H9 (cell line): ENCODE results near the gene OR8H1. TPM values are rescaled to one million over a fixed set of nuclear protein-coding genes. Genes with fewer than 3 reads are reported as not detected.

Source experiments
- DNase-seq: peaks from one replicate; pipeline ENCODE4 v3.0.0-alpha.2; 2017
- H2AFZ ChIP-seq: one replicate; pipeline ENCODE4 v1.6.1; 2013; ENCODE audit warnings: mild to moderate bottlenecking, low read length, control low read depth, moderate library complexity
- H2AK5ac ChIP-seq: 2 replicates; pipeline ENCODE4 v1.6.1; 2013; ENCODE audit warnings: low read length, control low read depth, mixed read lengths; ENCODE audit not compliant: insufficient read length
- H2BK120ac ChIP-seq: one replicate; pipeline ENCODE4 v1.6.1; 2013; ENCODE audit warnings: low read depth, mild to moderate bottlenecking, low read length, control low read depth, inconsistent platforms; ENCODE audit not compliant: poor library complexity, severe bottlenecking
- H2BK12ac ChIP-seq: 2 replicates; pipeline ENCODE4 v1.6.1; 2013; ENCODE audit warnings: low read length, control low read depth, mixed read lengths, low read depth; ENCODE audit not compliant: insufficient read length
- H2BK15ac ChIP-seq: 2 replicates; pipeline ENCODE4 v1.6.1; 2013; ENCODE audit warnings: low read depth, low read length, control low read depth
- H2BK20ac ChIP-seq: one replicate; pipeline ENCODE4 v1.6.1; 2013; ENCODE audit warnings: low read depth, mild to moderate bottlenecking, low read length, control low read depth, inconsistent platforms; ENCODE audit not compliant: poor library complexity, severe bottlenecking
- H2BK5ac ChIP-seq: 2 replicates; pipeline ENCODE4 v1.6.1; 2013; ENCODE audit warnings: low read length, control low read depth, mixed read lengths; ENCODE audit not compliant: insufficient read length
- H3K14ac ChIP-seq: 2 replicates; pipeline ENCODE4 v1.6.1; 2013; ENCODE audit warnings: low read length, control low read depth; ENCODE audit not compliant: insufficient read depth
- H3K18ac ChIP-seq: 2 replicates; pipeline ENCODE4 v1.6.1; 2013; ENCODE audit warnings: low read depth, mild to moderate bottlenecking, mixed read lengths, low read length, control low read depth; ENCODE audit not compliant: insufficient read length
- H3K23ac ChIP-seq: 2 replicates; pipeline ENCODE4 v1.6.1; 2013; ENCODE audit warnings: low read length, control low read depth, mixed read lengths, low read depth; ENCODE audit not compliant: insufficient read length
- H3K23me2 ChIP-seq: 2 replicates; pipeline ENCODE4 v1.6.1; 2013; ENCODE audit warnings: low read depth, mild to moderate bottlenecking, mixed read lengths, low read length, control low read depth; ENCODE audit not compliant: insufficient read length, poor library complexity, severe bottlenecking
- H3K27ac ChIP-seq: 2 replicates; pipeline ENCODE4 v1.5.1; 2013; ENCODE audit warnings: low read length, control low read depth, mixed read lengths, low read depth; ENCODE audit not compliant: insufficient read length
- H3K27me3 ChIP-seq: 2 replicates; pipeline ENCODE4 v1.6.1; 2013; ENCODE audit warnings: low read length, control low read depth, inconsistent platforms; ENCODE audit not compliant: insufficient read depth
- H3K4ac ChIP-seq: 2 replicates; pipeline ENCODE4 v1.6.1; 2013; ENCODE audit warnings: low read depth, mild to moderate bottlenecking, control low read depth, inconsistent platforms, low read length, moderate library complexity
- H3K4me1 ChIP-seq: 2 replicates; pipeline ENCODE4 v1.6.1; 2013; ENCODE audit warnings: low read length, control low read depth, inconsistent platforms; ENCODE audit not compliant: insufficient read depth
- H3K4me2 ChIP-seq: 2 replicates; pipeline ENCODE4 v1.6.1; 2013; ENCODE audit warnings: low read length, control low read depth, mixed read lengths; ENCODE audit not compliant: insufficient read length, insufficient read depth
- H3K56ac ChIP-seq: 2 replicates; pipeline ENCODE4 v1.6.1; 2013; ENCODE audit warnings: low read depth, mild to moderate bottlenecking, mixed read lengths, low read length, control low read depth; ENCODE audit not compliant: insufficient read length
- H3K79me1 ChIP-seq: 2 replicates; pipeline ENCODE4 v1.6.1; 2013; ENCODE audit warnings: low read depth, mild to moderate bottlenecking, moderate library complexity, low read length, control low read depth, inconsistent platforms; ENCODE audit not compliant: insufficient read depth, poor library complexity, severe bottlenecking
- H3K79me2 ChIP-seq: 2 replicates; pipeline ENCODE4 v1.6.1; 2013; ENCODE audit warnings: low read length, control low read depth, inconsistent platforms; ENCODE audit not compliant: insufficient read depth
- H3K9ac ChIP-seq: 2 replicates; pipeline ENCODE4 v1.6.1; 2013; ENCODE audit warnings: low read length, control low read depth, mixed read lengths; ENCODE audit not compliant: insufficient read length; ENCODE audit errors: extremely low read depth
- H3K9me3 ChIP-seq: one replicate; pipeline ENCODE4 v1.6.1; 2013; ENCODE audit warnings: low read depth, low read length, inconsistent platforms; ENCODE audit not compliant: control insufficient read depth
- H3T11ph ChIP-seq: one replicate; pipeline ENCODE4 v1.6.1; 2013; ENCODE audit warnings: mild to moderate bottlenecking, low read length, control low read depth, inconsistent platforms
- H4K20me1 ChIP-seq: one replicate; pipeline ENCODE4 v1.6.1; 2013; ENCODE audit not compliant: control insufficient read depth, insufficient read length, insufficient read depth
- H4K5ac ChIP-seq: 2 replicates; pipeline ENCODE4 v1.6.1; 2013; ENCODE audit warnings: low read depth, mild to moderate bottlenecking, mixed read lengths, low read length, control low read depth; ENCODE audit not compliant: insufficient read length
- H4K8ac ChIP-seq: replicated peaks from 2 replicates; pipeline ENCODE4 v1.6.1; 2013; ENCODE audit warnings: low read length, control low read depth, mixed read lengths, low read depth; ENCODE audit not compliant: insufficient read length
- H4K91ac ChIP-seq: 2 replicates; pipeline ENCODE4 v1.6.1; 2013; ENCODE audit warnings: low read depth, mild to moderate bottlenecking, moderate library complexity, mixed read lengths, low read length, control low read depth; ENCODE audit not compliant: insufficient read length
- H3K27ac Mint-ChIP-seq, 3 experiments: 2 replicates in 2 of 3; 3 replicates in 1 of 3; pipeline ENCODE4 v1.8.0; 2020 to 2021; ENCODE audit warnings: mixed read lengths in 3 of 3, mild to moderate bottlenecking in 1 of 3, moderate library complexity in 1 of 3
- H3K27me3 Mint-ChIP-seq: 2 replicates; pipeline ENCODE4 v1.8.0; 2021; ENCODE audit warnings: low read depth, mild to moderate bottlenecking, moderate library complexity, mixed read lengths
- H3K36me3 Mint-ChIP-seq, 3 experiments: 2 replicates in 2 of 3; 3 replicates in 1 of 3; pipeline ENCODE4 v1.8.0; 2020 to 2021; ENCODE audit warnings: low read depth in 3 of 3, mixed read lengths in 3 of 3; ENCODE audit not compliant: insufficient read depth in 1 of 3
- H3K4me1 Mint-ChIP-seq, 2 experiments: 2 replicates each; pipeline ENCODE4 v1.8.0; 2020; ENCODE audit warnings: mixed read lengths in 2 of 2
- H3K4me3 Mint-ChIP-seq, 2 experiments: 2 replicates in 1 of 2; 3 replicates in 1 of 2; pipeline ENCODE4 v1.8.0; 2020 to 2021; ENCODE audit warnings: mild to moderate bottlenecking in 2 of 2, mixed read lengths in 2 of 2, moderate library complexity in 1 of 2
- H3K9me3 Mint-ChIP-seq, 2 experiments: 2 replicates in 1 of 2; 3 replicates in 1 of 2; pipeline ENCODE4 v1.8.0; 2020; ENCODE audit warnings: mild to moderate bottlenecking in 2 of 2, mixed read lengths in 2 of 2, moderate library complexity in 1 of 2
- CTCF ChIP-seq: fragments of 200-600 bp; sonication (generic); conservative IDR thresholded peaks from 3 replicates; pipeline ENCODE4 v1.8.0; 2021; ENCODE audit warnings: antibody characterized with exemption, mild to moderate bottlenecking
- WGBS: extraction: QIAGEN DNeasy Blood & Tissue Kit; methylation state at CpG from one replicate; pipeline ENCODE4 v1.1.7; 2013; ENCODE audit warnings: missing lambda C conversion rate, low lambda C conversion rate, mixed read lengths; ENCODE audit not compliant: insufficient read length; ENCODE audit errors: extremely low coverage; 5-methylcytosine and 5-hydroxymethylcytosine counted together
- total RNA-seq: library from RNA; stranded (reverse); gene quantifications from 2 replicates; pipeline ENCODE4 v1.2.1, GENCODE V29; 2021

Gene OR8H1
- total RNA-seq, 1 experiment from 2014 or later: not detected

DNA sequence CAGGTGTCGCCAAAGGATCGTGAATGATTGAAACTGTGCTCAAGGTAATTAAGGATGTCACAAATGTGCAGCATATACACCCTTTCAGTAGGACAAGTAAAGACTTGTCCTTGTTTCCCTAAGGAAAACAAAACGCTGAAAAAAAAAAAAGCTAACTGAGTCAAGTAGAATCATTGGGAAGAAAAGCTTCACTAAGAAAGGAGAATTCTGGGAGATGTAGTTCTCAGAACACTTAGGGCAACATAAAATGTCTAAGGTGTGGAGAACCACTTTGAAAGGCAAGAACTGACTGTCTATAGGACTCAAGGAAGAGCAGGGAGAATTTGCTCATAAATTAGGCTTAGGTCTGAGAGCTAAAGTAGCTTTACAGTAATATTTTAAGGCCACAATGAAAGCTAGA lies 21.0 kb downstream of the OR8H1 start:
- Histone ChIP-seq H3K23ac (no peak overlapping the region), H3K23me2 (no peaks in the 10 kb centered on the region), H3T11ph (no peak overlapping the region), H2AFZ (no peak overlapping the region), H3K9me3 (no peaks in the 10 kb centered on the region), H3K27ac (no peak overlapping the region), H4K91ac (no peak overlapping the region), H2BK20ac (no peak overlapping the region), H2BK5ac (no peak overlapping the region), H2BK15ac (no peak overlapping the region), H3K4me2 (no peak overlapping the region), H3K14ac (no peak overlapping the region), H4K20me1 (no peaks in the 10 kb centered on the region), H3K9ac (no peak overlapping the region), H4K5ac (no peak overlapping the region), H2BK120ac (no peak overlapping the region), H3K79me2 (no peaks in the 10 kb centered on the region), H2AK5ac (no peak overlapping the region), H3K56ac (no peak overlapping the region), H3K4me1 (no peaks in the 10 kb centered on the region), H2BK12ac (no peak overlapping the region), H3K27me3 (no peaks in the 10 kb centered on the region), H3K4ac (no peak overlapping the region), H3K79me1 (no peaks in the 10 kb centered on the region), H3K18ac (no peak overlapping the region), H4K8ac (no peak overlapping the region)
- no peaks in the 10 kb centered on the region for H3K27me3 Mint-ChIP-seq
- no CpG with 5 or more reads among the region's 3 CpGs for WGBS
- no peak for DNase-seq
- peaks cover 19 to 25% of the 10 kb centered on the region in 2 experiments for H3K9me3 Mint-ChIP-seq
- H3K4me3 Mint-ChIP-seq: no peak overlapping the region
- H3K27ac Mint-ChIP-seq: no peak overlapping the region
- no peaks in the 10 kb centered on the region for H3K4me1 Mint-ChIP-seq
- no peak for TF ChIP-seq CTCF
- peaks cover 0 to 11% (median 0%) of the 10 kb centered on the region in 3 experiments; a peak in 2 of 7 replicates for H3K36me3 Mint-ChIP-seq
